GM12878 (cell line): ENCODE data around the gene FBXL22. TPM values are rescaled to one million over a fixed set of nuclear protein-coding genes. Genes with fewer than 3 reads are reported as not detected.

Experiments
- ATAC-seq: fragments of 200-7000 bp; cut with Tn5 transposase; 3 replicates; pipeline ENCODE4 v1.9.1; 2020; ENCODE audit warnings: mild to moderate bottlenecking, moderate library complexity
- BruUV-seq: library from RNA; stranded (reverse); fragments of 400-500 nt; replicated peaks from 2 replicates; lab custom pipeline; 2021; lab: Mats Ljungman, UMichigan
- CTCF ChIA-PET: fragments of 300-600 bp; sonication (Branson Sonifier 250); formaldehyde crosslinking; extraction: SDS; loops from one replicate; lab custom pipeline; 2021; ENCODE audit warnings: inconsistent platforms; lab: Yijun Ruan, JAX
- POLR2A ChIA-PET: fragments of 350-600 bp; formaldehyde crosslinking; extraction: SDS; loops from one replicate; lab custom pipeline; 2021; ENCODE audit warnings: inconsistent platforms; lab: Charles Lee
- RAD21 ChIA-PET: fragments of 300-600 bp; sonication (Branson Sonifier 250); formaldehyde crosslinking; loops from one replicate; lab custom pipeline; 2023; ENCODE audit warnings: antibody characterized with exemption; ENCODE audit not compliant: unreplicated experiment; lab: Charles Lee
- SMC1A ChIA-PET: fragments of 300-600 bp; sonication (Branson Sonifier 250); formaldehyde crosslinking; loops from one replicate; lab custom pipeline; 2023; ENCODE audit not compliant: unreplicated experiment, uncharacterized antibody; lab: Charles Lee
- DNase-seq: peaks from one replicate; pipeline ENCODE4 v3.0.0-alpha.2; 2011; ENCODE audit warnings: low read depth, low spot score
- FAIRE-seq: peaks from 3 replicates; lab custom pipeline; 2011; peaks lifted over from hg19 to GRCh38; lab: Jason Lieb, UNC
- H2AFZ ChIP-seq: 2 replicates; pipeline ENCODE4 v1.6.0; 2011; ENCODE audit warnings: low read depth, low read length, control low read depth; ENCODE audit not compliant: control insufficient read depth
- H3K27ac ChIP-seq: 2 replicates; pipeline ENCODE4 v1.5.1; 2011; ENCODE audit warnings: control low read depth; ENCODE audit not compliant: control insufficient read depth, insufficient read depth
- H3K27me3 ChIP-seq, 2 experiments: replicated peaks in 1 of 2; 2 replicates each; pipeline versions ENCODE4 v1.6.0 to v1.6.1; 2011; ENCODE audit warnings: low read length in 1 of 2; ENCODE audit not compliant: control insufficient read depth in 2 of 2, insufficient read depth in 2 of 2
- H3K36me3 ChIP-seq, 2 experiments: 2 replicates each; pipeline ENCODE4 v1.5.1; 2011; ENCODE audit warnings: low read length in 1 of 2; ENCODE audit not compliant: control insufficient read depth in 2 of 2, insufficient read depth in 2 of 2
- H3K4me1 ChIP-seq: 2 replicates; pipeline ENCODE4 v1.6.1; 2011; ENCODE audit warnings: mild to moderate bottlenecking, low read length, moderate library complexity, mixed read lengths; ENCODE audit not compliant: control insufficient read depth, insufficient read depth
- H3K4me2 ChIP-seq: 2 replicates; pipeline ENCODE4 v1.6.0; 2011; ENCODE audit warnings: control low read depth; ENCODE audit not compliant: control insufficient read depth, insufficient read depth
- H3K4me3 ChIP-seq: fragments of 200-600 bp; sonication (generic); 2 replicates; pipeline ENCODE4 v1.5.1; 2016
- H3K79me2 ChIP-seq: 2 replicates; pipeline ENCODE4 v1.6.0; 2011; ENCODE audit warnings: low read length; ENCODE audit not compliant: control insufficient read depth, insufficient read depth
- H3K9ac ChIP-seq: 2 replicates; pipeline ENCODE4 v1.8.0; 2011; ENCODE audit warnings: low read length, control low read depth, mixed read lengths; ENCODE audit not compliant: control insufficient read depth, insufficient read depth
- H3K9me3 ChIP-seq: replicated peaks from 3 replicates; pipeline ENCODE4 v1.5.1; 2011; ENCODE audit warnings: mild to moderate bottlenecking, low read length; ENCODE audit not compliant: control insufficient read depth, insufficient read depth
- H4K20me1 ChIP-seq: 2 replicates; pipeline ENCODE4 v1.6.0; 2011; ENCODE audit not compliant: control insufficient read depth, insufficient read depth
- GABPA ChIP-seq: IDR thresholded peaks from 2 replicates; pipeline ENCODE4 v1.6.1; 2014; ENCODE audit warnings: antibody characterized with exemption, low read depth, mild to moderate bottlenecking, inconsistent platforms
- SMAD5 ChIP-seq: IDR thresholded peaks from 2 replicates; pipeline ENCODE4 v1.6.1; 2016; ENCODE audit warnings: antibody characterized with exemption, low read depth
- WGBS: methylation state at CpG from one replicate; pipeline ENCODE4 v1.1.6; 2016; ENCODE audit warnings: low lambda C conversion rate; ENCODE audit not compliant: insufficient replicate concordance, insufficient coverage; ENCODE audit errors: missing lambda C conversion rate; 5-methylcytosine and 5-hydroxymethylcytosine counted together
- in situ Hi-C: fragments of 300-500 bp; cut with MboI; formaldehyde crosslinking; loops from 9 replicates; pipeline ENCODE4 v1.14.3; 2018; ENCODE audit warnings: mixed read lengths
- intact Hi-C: fragments of 100-400 bp; cut with micrococcal nuclease; formaldehyde crosslinking; loops from one replicate; pipeline ENCODE4 v1.14.2; 2022; ENCODE audit not compliant: unreplicated experiment
- polyA plus RNA-seq, 11 experiments: library from polyadenylated mRNA; depleted of rRNA in 4 of 11; unstranded in 6 of 11; stranded (reverse) in 5 of 11; fragments of >200 nt; fragmentation: Nextera tagmentation in 4 of 11; fragmentation: Illumina TruSeq in 1 of 11; extraction: Ambion mirVana in 4 of 11; extraction: Trizol in 1 of 11; gene quantifications; 1 replicate in 1 of 11; 2 replicates in 10 of 11; pipeline versions ENCODE4 v1.2.1 to v1.2.3, GENCODE V29; 2011 to 2016; ENCODE audit warnings: inconsistent platforms in 2 of 11, missing spikeins in 2 of 11, low read depth in 1 of 11
- total RNA-seq, 4 experiments: library from RNA; depleted of rRNA in 3 of 4; stranded (reverse); fragments of >200 nt in 3 of 4; fragmentation: Illumina TruSeq in 1 of 4; extraction: Trizol in 1 of 4; gene quantifications; 2 replicates each; pipeline versions ENCODE4 v1.2.1 to v1.2.3, GENCODE V29; 2013 to 2021
- TF ChIP-seq, protein P1 (sequence below): fragments of 450-650 bp; IDR thresholded peaks from 2 replicates; pipeline ENCODE4 v1.6.1; 2017; ENCODE audit warnings: antibody characterized with exemption, mild to moderate bottlenecking, moderate library complexity

The FBXL22 gene
- total and polyA plus RNA-seq, 10 of the 15 experiments (the other 5 are each of a cell fraction or from before 2014, with no cell fraction given): 0.05 to 2.6 (median 0.52) TPM

GRCh38 chr15:63623232-63623969 lies 26.2 kb downstream of the FBXL22 start:
- BruUV-seq: no TSS peak
- intact Hi-C loops: no loop called here

More at GRCh38 chr15:63623232-63623969, 26.2 kb downstream of the FBXL22 start:
- H3K27me3 ChIP-seq: no peaks in the 10 kb centered on the region
- H3K4me1 ChIP-seq: peaks cover 18% of the 10 kb centered on the region
- no peaks in the 10 kb centered on the region for H3K79me2 ChIP-seq
- H3K36me3 ChIP-seq: peaks cover 8 to 23% of the 10 kb centered on the region in 2 experiments
- no peak overlapping the region for H3K9ac ChIP-seq
- no peak overlapping the region for H2AFZ ChIP-seq
- 96% methylated on average over 8 of the region's 8 CpGs for WGBS
- ChIA-PET RAD21 (interaction anchor here (1.0 kb wide), 1 partner anchor 13 kb away, joined by 5 read pairs; no protein-coding TSS in a partner anchor), POLR2A (no interaction called here), CTCF (interaction anchor here (0.6 to 2.7 kb wide), 4 partner anchors 9 to 195 kb away, joined by 3 to 12 read pairs (median 4); no protein-coding TSS in a partner anchor), SMC1A (interaction anchor here (0.8 to 1.4 kb wide), 6 partner anchors 13 to 357 kb away, joined by 3 read pairs; no protein-coding TSS in a partner anchor)
- DNase-seq (no peak), ATAC-seq (no peak), FAIRE-seq (no peak)
- in situ Hi-C loops: no loop called here
- H3K27ac ChIP-seq: no peak overlapping the region
- TF ChIP-seq, protein P1, sequence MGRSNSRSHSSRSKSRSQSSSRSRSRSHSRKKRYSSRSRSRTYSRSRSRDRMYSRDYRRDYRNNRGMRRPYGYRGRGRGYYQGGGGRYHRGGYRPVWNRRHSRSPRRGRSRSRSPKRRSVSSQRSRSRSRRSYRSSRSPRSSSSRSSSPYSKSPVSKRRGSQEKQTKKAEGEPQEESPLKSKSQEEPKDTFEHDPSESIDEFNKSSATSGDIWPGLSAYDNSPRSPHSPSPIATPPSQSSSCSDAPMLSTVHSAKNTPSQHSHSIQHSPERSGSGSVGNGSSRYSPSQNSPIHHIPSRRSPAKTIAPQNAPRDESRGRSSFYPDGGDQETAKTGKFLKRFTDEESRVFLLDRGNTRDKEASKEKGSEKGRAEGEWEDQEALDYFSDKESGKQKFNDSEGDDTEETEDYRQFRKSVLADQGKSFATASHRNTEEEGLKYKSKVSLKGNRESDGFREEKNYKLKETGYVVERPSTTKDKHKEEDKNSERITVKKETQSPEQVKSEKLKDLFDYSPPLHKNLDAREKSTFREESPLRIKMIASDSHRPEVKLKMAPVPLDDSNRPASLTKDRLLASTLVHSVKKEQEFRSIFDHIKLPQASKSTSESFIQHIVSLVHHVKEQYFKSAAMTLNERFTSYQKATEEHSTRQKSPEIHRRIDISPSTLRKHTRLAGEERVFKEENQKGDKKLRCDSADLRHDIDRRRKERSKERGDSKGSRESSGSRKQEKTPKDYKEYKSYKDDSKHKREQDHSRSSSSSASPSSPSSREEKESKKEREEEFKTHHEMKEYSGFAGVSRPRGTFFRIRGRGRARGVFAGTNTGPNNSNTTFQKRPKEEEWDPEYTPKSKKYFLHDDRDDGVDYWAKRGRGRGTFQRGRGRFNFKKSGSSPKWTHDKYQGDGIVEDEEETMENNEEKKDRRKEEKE: no peak
- no peak for TF ChIP-seq GABPA
- no peak for TF ChIP-seq SMAD5
- no peaks in the 10 kb centered on the region; the same call in 2 of the 3 replicates for H3K9me3 ChIP-seq
- H3K4me2 ChIP-seq: no peak overlapping the region
- H3K4me3 ChIP-seq: no peak overlapping the region
- no peaks in the 10 kb centered on the region for H4K20me1 ChIP-seq
